ENCODE measurements around the gene PRUNE2.
"Not testable (repeated sequence)": the region's sequence is repeated elsewhere in the genome, so short reads cannot be mapped to it uniquely, and the experiment has no call there.

The PRUNE2 gene

DNA sequence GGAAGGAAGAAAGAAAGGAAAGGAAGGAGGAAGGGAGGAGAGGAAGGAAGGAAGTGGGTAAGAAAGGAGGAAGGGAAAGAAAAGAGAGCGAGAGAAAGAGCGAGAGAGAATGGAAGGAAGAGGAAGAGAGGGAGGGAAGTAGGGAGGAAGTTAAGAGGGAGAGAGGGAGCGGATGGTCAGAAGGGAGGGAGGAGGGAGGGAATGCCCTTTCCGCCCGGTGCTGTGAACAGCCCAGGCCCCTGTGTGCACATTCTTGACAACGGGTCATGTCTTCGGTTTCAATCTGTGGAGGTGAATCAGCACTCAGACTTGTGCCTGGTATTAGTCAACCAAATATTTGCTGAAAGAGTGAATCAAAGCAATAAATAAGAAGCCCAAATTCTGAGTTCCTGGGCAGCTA is 39.2 kb downstream of the PRUNE2 start:
- no peak for DNase-seq

DNA sequence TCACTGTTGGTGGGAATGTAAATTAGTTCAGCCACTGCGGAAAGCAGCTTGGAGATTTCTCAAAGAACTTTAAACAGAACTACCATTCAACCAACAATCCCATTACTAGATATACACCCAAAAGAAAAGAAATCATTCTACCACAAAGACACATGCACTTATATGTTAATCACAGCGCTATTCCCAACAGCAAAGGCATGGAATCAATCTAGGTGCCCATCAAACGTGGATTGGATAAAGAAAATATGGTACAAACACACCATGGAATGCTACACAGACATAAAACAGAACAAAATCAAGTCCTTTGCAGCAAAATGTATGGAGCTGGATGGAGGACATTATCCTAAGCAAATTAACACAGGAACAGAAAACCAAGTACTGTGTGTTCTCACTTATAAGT is 42.1 kb downstream of the PRUNE2 start:
- DNase-seq: no peak

DNA sequence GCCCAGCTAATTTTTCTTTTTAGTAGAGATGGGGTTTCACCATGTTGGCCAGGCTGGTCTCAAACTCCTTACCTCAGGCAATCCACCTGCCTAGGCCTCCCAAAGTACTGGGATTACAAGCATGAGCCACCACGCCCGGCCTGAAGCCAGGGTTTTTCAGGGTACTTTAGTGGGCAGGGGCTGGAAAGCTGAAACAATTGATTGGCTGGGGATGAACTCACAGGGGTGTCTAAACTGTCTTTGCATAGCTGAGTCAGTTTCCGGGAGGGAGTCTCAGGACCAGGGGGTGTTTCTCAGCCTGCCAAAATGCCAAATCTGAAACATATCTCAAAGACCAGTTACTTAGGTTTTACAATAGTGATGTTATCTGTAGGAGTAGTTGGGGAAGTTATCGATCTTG is 46.1 kb downstream of the PRUNE2 start:
- no peak for DNase-seq

DNA sequence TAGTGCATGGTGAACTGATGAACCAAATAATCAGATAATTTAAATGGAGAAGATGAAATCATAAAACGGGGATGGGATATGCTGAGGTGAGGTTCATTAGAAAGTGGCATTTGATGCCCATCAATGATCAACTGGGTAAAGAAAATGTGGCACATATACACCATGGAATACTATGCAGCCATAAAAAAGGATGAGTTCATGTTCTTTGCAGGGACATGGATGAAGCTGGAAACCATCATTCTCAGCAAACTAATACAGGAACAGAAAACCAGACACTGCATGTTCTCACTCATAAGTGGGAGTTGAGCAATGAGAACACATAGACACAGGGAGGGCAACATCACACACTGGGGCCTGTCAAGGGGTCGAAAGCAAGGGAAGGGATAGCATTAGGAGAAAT is 47.7 kb downstream of the PRUNE2 start:
- DNase-seq: not testable (repeated sequence)

DNA sequence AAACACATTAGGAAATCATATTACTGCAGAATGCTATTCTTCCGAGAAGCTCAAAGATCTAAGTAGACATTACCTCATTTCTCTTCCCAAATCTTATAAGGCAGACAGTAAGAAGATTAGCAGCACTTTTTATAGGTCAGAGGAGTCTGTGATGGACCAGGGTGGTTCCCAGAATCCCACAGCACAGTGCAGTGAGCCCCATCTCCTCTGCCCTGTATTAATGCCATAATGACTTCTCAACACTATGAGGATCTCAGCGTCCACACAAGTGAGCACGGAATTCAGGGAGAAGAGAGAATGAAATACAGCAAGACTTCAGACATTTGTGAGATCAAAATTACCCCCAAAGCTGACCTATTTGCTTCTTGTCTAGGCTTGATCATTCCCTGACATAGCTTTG is 49.9 kb downstream of the PRUNE2 start:
- no peak for DNase-seq

DNA sequence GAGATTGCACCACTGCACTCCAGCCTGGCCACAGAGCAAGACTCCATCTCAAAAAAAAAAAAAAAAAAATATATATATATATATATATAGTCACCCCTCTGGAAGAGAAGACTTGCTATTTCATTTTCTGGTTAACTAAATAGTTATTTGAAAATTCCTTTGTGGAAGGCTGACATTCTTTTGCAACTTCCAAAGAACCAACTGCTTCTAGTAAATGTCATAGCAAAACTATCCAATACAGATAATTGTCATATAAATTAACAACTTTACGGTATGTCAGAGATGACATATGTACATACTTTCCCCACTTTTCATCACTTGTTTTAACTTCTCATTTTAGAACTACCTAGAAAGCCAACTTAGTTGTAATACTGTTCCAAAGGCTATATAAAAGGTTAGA is 50.9 kb downstream of the PRUNE2 start:
- DNase-seq: no peak

DNA sequence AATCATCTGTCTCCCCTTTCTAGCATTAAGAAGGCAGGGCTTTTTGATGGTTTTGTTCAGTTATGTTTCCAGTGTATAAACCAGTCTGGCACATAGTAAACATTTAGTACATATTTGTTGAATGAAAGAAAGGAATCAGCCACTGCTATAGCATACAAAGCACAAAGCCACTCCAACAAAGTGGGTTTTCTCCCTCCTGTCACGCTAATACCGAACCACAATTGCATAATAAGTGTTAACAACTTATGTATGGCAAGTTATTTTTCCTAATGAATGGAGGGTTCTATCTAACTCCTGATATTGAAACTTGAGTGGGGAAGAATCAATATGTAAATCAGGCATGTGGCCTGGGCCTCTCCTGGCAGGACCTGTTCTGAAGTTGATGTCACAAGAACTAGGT is 53.9 kb downstream of the PRUNE2 start:
- DNase-seq: no peak

DNA sequence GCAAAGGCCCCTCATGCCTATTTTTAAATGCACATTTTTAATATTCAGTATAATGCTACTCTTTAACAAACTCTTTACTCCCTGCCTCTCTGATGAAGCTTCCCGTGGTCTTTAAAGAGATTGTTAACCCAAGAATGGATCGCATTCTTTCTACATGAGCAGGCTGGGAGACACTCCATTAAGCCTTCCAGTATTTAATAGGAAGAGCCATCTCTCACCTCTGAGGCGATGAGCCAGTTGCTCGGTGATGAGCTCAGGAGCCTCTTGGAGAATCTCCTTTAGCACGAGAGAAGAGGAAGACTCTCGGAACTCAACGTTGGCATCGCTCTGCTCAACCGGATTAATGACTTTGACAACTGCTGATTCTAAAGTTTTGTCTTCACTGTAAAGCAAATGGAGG is 59.6 kb downstream of the PRUNE2 start:
- no peak for DNase-seq

DNA sequence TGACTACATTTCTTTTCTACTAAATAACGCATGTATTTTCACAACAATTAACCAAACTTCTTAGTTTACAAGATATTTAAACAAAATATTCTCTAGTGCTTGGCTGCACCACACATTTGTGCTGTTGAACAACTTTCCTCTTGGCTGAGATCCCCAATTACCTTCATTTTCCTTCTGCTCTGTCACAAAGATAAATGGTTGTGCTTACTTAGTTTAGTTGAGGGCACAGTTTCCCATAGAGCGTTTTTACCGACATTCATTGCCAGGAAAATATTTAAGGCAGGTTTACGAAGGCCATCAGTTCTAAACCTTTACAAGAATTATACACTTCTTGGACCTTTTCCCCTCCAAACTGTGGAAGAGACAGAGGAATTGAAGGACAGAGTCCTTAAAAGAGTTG is 60.7 kb downstream of the PRUNE2 start:
- no peak for DNase-seq

DNA sequence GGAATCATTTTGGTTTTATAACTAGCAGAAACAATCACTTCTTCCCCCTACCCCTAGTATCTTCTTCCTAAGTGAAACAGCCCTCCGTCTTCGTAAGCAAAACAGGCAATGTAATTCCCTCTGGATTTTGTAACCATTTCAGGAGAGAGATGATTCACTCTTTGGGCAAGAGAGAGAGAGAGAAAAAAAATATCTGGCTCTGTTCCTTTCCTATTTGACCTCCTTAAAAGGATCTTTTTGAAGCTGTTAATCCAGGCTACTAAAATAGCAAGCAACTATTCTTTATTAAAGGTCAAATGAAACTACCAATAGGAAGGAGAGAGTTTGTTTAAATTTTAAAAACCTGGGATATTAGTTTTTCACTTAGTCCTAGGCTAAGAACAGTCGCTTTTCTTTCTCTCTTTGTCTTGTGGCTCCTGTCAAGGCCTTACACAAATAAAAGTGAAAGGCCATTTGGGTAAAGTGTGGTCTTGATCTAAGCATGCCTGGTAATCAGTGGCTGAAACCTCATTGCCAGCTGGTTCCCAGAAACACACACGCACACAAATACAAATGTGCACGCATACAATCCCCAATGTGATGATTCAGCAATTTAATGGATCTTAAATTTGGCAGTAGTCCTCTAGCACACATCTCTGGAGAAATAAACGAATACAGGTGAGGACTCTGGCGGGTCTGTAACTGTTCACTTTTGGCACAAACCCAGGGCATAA is 70.2 kb downstream of the PRUNE2 start:
- no peak for DNase-seq

DNA sequence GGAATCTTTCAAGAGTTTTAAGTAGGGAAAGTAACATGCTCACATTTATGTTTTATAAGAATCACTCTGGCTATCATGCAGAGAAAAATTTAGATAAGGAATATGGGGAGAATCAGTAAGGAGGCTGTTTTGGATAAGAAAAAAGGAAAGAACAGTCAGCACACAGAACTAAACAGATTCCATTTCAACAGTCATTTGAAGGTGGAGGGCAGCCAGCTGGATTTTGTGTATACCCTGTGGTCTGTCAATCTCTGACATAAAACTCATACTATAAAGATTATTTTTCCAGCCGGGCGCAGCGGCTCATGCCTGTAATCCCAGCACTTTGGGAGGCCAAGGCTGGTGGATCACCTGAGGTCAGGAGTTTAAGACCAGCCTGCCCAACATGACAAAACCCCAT is 77.5 kb downstream of the PRUNE2 start:
- no peak for DNase-seq

DNA sequence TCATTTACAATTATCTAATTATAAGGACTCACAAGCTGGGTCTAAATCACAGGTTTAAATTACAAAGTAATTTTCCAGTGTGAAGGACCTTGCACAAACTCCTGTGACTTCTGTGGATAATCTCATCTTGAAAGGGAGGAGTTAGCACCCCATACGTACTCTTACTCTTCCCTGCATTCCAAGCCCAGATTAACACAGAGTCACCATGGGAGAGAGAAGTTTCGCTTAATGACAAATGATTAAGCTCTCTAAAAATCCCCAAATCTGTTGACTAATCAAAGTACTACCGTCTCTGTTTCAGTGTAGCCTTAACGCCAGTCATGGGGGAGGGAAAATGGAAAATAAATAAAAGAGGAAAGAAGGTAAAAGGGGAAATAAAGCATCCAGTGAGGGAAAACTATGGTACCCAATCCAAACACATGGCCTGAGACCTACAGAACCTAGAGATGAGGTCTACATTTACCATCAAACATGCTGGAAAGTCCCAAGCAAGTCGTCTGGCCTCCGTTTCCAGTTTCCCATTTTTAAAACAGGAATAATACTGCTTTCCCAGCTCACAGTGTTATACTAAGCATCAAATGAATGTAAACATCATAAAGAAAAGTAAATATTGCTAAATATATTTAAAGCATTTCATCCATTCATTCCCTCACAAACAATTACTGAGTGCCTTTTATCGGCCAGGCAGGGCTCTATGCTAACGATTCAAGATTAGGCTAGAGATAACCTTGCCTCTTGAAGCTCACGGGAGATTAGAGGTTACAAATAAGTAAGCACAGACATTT is 78.4 kb downstream of the PRUNE2 start:
- DNase-seq: no peak

DNA sequence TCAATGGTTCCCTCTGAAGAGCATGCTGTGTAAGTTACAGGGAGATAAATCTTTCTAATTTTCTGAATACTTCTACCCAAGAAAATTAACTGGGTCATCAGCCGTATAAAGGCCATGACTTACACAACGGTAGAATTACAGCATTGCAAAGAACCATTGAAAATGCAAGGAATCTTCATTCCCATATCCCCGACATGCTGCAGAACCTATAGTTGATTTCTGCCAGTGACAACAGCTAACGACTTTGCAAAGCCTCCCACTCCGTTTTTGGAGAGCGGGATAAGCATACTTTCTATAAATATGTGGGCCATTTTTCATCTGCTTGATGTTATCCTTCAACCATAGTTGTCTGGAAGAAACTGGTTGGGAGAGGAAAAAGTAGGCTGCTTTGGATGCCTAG is 85.5 kb downstream of the PRUNE2 start:
- no peak for DNase-seq

DNA sequence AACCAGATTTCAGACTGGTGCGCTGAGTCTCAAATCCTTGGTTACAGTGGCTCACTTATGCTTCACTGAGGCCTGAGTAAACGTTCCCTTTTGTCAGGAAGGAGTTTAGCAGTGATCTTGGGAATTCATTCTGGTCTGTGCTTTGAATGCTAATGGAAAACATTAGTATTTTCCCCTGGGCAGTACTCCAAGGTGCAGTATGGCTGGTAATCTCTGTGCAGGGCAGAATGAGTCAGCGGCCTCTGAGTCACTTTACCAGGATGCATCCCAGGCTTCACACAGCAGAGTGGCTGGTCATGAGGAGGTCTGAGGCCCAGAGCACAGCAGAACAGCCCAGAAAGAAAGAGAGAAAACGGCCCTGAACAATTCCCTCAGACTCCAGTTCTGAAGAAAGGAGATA is 87.6 kb downstream of the PRUNE2 start:
- no peak for DNase-seq

DNA sequence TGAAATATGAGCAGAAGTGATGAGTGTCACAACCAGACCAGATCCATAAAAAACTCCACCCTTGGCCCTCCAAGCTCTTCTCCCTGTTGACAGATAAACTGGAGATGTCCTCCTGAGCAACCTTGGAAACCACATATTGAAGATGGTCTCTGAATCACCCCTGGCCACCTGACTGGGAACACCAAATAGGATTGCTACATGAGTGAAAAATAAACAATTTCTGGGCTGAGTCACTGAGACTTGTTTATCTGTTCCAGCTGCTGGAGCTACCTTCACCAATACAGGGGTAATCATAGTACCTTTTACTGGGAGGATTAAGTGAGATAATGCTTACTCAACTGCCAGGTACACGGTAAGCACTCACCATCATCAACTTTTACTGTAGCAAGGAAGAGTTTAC is 88.4 kb downstream of the PRUNE2 start:
- no peak for DNase-seq

DNA sequence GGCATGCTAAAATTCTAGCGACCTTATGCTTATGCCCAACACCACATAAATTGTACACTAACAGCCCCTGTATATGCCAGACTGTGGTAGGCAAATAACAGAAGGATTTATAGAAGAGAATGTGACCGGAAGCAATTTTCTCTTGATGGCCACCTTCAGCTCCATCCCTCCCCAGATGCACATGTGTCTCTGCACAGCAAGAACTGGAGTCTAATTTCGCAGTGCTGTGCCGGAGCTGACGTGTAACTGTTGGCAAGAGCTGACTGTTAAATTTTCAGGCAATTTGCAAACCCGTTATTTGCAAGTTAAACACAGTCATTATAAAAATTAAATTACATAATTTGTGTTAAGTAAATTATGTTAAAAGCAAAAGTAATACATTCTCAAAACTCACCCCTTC is 93.3 kb downstream of the PRUNE2 start:
- DNase-seq: no peak

DNA sequence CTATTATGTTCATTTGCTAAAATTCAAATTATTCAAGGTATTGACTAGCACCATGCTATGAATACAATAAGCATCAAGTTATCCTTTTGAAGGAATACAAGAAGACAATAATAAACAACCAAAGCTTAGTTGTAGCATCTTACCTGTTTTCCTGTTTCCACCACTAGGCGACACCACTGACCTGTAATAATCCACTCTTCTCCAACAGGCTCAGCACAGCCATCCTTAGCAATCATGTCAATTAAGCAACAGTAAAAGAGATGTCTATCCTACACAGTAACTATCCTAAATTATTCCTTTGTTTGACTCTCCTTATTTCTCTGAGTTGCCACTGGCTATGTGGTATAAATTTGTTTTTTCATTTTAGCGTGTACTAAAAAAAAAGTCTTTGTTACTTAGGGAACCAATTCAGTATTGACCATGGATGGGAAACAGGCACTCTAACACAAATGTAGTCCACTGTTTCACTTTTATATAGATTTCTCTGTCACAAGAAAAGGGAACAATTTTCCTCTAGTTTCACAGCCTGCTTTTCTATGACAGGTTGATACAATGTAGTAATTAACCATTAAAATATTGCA is 95.4 kb downstream of the PRUNE2 start:
- peak; percentile 3 to 12 for DNase-seq

DNA sequence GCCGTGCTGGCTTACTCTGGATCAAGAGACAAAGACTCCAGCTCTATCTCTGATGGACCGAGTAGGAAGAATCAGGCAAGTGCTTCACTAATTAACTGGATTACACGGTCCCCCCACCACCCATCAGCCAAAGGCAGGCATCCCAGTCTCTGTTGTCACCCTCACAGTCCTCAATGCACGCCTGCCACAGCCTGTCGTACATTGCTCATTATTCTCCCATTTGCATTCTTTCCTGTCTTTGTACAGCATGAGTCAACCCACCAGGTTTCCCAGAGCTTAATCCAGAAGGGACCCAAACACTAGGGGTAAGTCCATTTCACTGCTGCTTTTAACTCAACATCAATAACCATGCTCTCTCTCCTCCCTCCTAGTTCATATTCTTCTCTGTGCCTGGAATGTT is 97.3 kb downstream of the PRUNE2 start:
- no peak for DNase-seq

DNA sequence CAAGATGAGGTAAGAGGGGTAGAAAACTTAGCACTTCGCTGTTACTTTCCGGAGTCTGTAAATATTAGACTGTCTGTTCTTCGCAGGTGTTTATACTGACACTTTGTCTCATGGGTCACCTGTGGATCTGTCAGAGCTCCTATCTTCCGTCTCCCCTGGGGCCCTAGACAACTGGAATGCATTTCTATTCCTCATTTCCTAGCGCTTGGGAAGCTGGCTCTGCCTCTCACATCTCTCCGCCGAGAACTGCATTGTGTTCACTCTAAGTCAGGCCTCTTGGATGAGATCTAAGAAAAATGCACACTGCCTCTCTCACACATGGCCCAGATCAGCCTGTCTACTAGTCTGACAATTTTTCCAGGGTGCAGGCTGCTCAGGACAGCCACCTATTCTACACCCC is 102.2 kb downstream of the PRUNE2 start:
- no peak for DNase-seq

DNA sequence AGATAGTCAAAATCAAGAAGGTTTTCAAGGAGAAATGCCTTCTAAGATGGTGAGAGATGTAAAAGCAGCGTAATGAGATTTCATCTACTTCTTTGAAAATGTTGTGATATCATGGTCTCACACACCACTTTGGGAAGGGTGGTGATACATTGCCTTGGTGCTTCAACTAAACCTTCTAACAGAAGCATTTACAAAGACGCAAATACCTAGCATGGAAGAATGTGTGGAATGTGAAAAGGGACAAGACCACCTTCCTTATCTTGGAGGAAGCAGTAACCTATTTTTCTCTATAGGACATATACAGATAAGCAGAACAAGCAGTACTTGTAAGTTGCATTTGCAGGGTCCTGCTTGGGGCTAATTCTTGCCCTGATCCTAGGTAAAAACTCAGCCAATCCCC is 102.8 kb downstream of the PRUNE2 start:
- DNase-seq: no peak

DNA sequence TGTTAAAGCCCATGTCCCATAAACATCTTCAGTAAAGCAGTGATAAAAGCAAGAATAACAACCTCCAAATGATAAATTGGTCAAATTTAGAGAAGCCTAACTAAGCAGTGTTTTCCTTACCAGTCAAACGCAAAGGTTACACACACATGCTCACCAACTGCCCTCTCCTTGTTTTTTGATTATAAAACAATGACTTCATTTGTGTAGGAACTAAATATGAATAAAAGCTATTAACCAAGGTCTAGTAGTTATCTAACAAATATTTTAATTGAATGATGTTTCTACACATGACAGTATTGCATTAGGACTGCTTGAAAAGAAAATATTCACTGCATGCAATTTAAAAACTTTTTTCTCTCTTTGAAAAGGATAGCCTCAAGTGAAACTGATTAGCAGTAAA is 105.0 kb downstream of the PRUNE2 start:
- no peak for DNase-seq

DNA sequence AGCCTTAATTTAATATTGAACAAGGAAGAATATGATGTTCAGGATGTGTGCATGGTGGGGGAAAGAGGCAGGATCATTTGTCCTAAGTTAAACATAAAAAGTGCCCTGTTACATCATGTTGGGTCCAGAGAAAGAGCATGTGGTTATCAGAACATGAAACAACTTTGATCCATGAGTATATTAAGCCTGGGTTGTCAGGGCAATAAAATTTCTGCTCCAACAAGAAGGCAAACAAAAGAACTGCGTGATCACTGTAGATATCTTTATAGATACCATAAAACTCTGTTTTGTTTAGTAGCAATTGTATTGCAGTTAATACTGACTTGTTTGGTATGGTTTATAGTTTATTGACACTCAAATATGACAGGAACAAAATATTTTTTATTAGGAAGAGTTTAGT is 106.4 kb downstream of the PRUNE2 start:
- no peak for DNase-seq

DNA sequence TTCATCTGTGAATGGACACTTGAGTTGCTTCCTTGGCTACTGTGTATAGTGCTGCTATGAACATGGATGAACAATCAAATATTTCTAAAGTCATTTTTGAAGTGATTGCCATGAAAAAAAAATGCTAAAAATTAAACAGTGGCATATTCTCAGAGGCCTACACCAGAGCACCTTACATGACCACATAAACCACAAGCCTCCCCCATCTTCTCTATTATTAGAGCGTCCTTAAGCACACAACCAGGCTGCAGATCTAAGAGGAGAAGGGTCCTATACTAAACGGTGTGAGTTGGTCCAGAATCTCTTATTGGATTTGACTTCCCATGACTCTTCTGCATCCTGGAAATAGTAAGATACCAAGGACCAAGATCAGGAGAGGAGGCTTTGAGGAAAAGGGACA is 107.4 kb downstream of the PRUNE2 start:
- DNase-seq: no peak

DNA sequence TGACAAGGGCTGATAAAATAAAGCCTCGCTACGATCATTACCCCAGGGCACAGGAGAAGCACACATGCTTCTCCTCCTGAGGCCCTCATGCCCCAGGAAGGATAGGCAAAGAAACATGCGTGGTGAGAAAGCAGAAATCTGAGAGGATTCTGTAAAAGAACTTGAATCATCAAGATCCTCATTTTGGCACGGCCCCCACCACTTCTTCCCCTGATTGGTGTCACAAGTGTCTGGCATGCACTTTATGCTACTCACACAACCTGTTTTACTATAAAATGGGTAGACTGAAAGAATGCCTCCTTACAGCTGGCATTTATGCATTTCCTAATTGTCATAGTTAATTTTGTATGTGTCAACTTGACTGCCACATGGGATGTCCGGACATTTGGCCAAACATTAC is 109.6 kb downstream of the PRUNE2 start:
- DNase-seq: peak in 1 of 2 donors; percentile 12
